GM21360 (cell line): ENCODE measurements around the gene ANKRD6.

ENCODE experiments used
- ATAC-seq: cut with Tn5 transposase; IDR thresholded peaks from one replicate; pipeline ENCODE4 v1.9.1; 2021; ENCODE audit warnings: mild to moderate bottlenecking, moderate library complexity; ENCODE audit not compliant: unreplicated experiment

The ANKRD6 gene

DNA sequence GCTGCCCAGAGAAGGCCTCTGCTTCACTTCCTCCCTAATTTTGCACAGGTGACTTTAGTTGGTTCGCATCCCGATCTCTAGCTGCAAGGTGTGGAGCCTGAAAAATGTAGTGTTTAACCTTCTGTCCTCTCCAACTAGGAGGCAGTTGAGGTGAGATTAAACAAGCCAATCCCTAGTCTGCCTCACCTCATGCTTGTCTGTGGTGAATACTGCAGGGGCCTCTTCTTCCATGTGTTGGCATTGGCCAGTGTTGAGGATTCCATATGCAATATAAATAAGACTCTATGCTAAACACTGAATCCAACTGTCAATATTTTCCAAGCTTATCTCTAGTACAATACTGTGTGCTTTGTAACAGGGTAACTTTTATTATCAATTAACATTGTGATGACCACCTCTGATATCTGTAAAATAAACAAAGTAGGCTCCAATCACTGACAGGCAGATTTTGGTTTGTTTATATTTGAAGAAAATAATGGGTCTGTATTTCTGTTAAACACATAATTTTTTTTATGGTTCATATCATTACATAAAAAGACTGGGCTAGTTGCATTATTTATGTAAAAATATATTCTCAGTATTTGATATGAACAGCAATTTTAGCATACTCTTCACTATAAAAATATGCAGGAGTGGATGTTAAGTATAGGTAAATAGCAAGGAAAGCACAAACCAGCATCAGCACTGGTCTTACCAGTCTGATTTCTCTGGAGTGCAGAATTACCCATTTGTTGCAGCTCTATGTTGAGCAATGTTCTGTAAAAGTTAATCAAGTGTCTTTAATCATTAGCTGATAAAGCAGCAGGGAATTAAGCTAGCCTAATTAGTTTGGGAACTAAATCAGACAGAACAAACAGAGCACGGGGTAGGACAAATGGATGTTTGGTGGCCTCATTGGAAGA lies 74.0 kb downstream of the ANKRD6 start:
- ATAC-seq: no peak

GRCh38 chr6:89508755-89509563 lies 76.0 kb downstream of the ANKRD6 start:
- no peak for ATAC-seq

- no peak for ATAC-seq
These were observed 76.9 kb downstream of the ANKRD6 start for GRCh38 chr6:89509777-89510281.

- no peak for ATAC-seq
These were observed 77.4 kb downstream of the ANKRD6 start for GRCh38 chr6:89510393-89510792.

DNA sequence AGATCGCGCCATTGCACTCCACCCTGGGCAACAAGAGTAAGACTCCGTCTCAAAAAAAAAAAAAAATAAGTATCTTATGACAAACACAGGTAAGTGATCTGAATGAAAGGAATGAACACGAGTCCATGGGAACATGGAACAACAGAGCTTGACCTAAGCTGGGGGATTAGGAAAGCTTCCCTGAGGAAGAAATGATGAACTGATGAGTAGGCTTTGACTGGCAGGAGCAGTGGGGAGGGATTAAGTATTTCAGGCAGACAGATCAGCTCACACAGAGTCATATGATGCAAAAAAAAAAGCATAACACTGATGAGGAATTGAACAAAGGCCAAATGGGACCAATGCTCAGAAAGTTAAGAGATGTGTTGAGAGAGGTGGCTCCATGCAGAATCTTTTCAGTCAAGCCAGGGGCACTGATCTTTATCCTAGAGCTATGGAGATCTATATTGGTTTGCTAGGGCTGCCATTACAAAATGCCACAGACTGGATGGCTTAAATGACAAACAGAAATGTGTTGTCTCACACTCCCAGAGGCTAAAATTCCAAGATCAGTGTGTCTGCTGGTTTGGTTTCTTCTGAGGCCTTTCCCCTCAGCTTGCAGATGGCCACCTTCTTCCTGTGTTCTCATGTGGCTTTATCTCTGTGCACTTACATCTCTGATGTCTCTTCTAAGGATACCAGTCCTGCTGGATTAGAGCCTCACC lies 85.6 kb downstream of the ANKRD6 start:
- ATAC-seq: no peak

DNA sequence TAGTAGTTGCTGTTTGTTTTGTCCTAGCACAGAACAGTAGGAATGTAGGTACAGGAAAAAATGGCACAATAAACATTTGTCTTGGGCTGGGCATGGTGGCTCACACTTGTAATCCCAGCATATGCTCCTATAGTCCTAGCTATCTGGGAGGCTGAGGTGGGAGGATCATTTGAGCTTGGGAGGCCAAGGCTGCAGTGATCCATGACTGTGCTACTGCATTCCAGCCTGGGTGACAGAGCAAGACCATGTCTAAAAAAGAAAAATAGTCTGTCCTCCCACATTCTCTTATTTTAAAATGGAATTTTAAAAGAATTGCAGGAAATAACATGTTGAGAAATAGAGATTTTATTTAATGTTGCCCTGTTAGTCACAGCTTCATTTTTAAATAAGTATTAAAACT lies 87.8 kb downstream of the ANKRD6 start:
- no peak for ATAC-seq

DNA sequence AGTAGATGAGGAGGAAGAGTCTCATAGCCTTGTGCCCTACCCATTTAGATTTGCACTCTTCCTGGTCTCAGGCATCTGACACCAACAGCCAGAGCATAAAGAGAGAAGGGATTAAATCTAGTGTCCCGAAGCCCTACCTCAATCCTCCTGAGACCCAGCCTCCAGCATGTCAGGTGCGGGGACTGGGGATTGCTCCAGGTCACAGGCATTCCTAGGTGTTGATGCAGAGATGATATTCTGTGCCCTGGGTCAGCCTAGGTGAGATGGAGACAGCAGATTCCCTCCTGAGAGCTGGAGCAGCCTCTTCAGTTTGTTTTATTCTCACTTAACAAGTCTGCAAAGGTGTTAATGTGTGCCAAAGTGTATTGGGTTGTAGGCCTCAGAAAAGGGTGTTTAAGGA lies 89.8 kb downstream of the ANKRD6 start:
- ATAC-seq: no peak

GRCh38 chr6:89525786-89526562 lies 93.0 kb downstream of the ANKRD6 start:
- ATAC-seq: no peak

GRCh38 chr6:89526563-89526869 lies 93.6 kb downstream of the ANKRD6 start:
- no peak for ATAC-seq

DNA sequence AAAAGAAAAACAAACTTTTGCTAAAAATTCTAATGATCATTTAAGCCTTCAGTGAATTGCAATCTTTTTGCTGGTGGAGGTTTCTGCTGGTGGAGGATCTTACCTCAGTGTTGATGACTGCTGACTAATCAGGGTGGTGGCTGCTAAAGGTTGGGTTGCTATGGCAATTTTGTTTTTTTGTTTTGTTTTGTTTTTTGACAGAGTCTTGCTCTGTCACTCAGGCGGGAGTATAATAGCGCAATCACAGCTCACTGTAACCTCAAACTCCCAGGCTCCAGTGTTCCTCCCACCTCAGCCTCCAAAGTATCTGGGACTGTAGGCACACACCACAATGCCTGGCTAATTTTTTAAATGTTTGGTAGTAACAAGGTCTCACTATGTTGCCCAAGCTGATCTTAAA lies 94.7 kb downstream of the ANKRD6 start:
- ATAC-seq: no peak

GRCh38 chr6:89528866-89529265 lies 95.9 kb downstream of the ANKRD6 start:
- ATAC-seq: no peak

DNA sequence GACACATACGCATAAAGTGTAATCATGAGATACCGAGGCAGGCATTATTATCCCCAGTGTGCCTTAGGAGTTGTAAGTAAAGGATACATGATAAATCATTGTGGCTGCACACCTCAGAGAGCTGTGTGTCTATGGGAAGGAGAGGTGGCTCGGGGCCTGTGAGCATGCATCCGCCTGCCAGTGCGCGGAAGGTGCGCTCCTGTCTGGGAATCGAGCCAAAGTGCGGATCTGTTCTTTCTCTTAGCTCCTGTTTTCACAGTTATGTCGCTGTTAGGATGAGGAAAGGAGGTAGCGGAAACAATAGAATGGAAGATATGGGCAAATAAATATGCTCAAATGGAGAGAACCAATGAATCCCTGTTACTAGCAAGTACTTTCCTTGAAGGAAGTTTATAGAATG lies 98.0 kb downstream of the ANKRD6 start:
- ATAC-seq: no peak

DNA sequence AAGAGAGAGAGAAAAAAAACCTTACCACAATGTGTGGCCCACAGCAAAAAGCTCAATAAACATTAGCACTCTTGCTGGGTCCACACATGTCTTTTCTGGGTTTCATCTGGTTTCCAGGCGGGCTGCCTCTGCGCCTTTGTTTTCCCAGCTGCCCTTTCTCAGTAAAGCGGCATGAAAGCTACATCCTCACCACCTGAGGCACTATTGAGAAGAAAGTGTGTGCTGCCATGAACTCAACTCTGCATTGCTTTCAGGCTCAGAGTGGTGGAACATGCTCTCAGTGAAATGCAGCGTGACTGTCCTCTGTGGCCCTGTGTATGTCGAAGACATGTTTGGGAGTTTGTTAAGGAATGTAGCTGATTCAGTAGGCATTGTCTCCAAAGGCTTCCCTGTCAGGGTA lies 103.3 kb downstream of the ANKRD6 start:
- ATAC-seq: no peak

DNA sequence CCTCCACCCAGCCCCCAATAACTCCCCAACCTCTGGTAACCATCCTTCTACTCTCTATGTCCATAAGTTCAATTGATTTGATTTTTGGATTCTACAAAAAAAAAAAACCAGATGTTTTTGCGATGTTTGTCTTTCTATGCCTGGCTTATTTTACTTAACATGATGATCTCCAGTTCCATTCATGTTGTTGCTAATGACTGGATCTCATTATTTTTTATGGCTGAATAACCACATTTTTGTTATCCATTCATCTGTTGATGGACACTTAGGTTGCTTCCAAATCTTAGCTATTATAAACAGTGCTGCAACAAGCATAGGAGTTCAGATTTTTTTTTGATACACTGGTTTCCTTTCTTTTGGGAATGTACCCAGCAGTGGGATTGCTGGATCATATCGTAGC lies 106.8 kb downstream of the ANKRD6 start:
- no peak for ATAC-seq

GRCh38 chr6:89542081-89542857 lies 109.3 kb downstream of the ANKRD6 start:
- no peak for ATAC-seq

DNA sequence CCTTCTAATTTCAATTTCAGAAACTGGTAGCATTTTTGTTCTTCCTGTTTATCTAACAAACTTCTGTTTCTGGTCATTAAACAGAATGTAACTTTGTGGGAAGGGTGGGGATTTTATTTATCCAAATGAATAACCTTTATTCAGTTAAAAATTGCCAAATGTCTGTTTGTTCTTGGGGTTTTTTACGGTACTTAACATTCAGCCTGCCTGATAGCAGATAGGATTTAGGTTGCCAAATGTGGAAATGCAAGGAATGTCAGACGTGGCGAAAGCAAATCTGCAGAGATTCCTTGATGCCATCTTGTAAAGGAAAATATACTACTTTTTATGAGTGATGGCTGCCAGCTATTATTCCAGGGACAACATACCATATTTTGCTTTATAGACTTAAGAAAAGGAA lies 109.9 kb downstream of the ANKRD6 start:
- no peak for ATAC-seq

DNA sequence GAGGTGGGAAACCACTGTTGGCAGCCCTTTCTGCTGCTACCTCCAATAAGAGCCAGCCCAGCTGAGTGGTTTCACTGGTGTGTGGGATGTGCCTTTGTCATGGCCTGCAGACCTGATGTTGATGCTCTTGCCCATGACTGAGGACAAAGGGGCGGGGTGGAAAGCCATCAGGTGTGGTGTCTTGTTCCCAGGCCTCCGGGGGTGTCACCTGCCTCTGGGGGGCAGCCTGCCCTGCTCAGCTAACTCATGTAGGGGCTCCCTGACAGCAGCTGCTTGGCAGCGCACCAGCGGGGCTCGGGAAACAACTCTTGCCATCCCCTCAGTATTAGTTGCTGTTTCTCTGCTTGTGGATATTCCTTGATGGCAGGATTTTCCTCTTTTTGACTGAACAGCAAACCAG lies 114.3 kb downstream of the ANKRD6 start:
- ATAC-seq: no peak

DNA sequence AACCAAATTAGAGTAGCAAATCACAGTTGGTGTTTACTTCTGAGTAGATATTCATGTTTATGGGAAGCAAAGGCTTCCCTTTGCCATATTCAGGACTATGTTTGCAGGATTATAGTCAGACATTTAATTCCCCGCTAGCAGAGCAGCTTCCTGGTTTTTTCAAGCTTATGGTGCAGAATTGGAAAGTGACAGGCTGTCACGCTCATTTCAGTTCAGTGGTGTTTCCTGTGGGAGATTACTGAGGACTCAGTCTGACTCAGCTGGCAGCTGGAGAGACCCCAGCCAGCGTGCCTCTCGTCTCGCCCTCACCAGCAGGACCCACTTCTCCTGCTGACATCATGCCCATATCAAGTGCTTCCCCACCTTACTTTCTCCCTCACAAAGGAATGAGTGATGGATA lies 120.5 kb downstream of the ANKRD6 start:
- no peak for ATAC-seq

DNA sequence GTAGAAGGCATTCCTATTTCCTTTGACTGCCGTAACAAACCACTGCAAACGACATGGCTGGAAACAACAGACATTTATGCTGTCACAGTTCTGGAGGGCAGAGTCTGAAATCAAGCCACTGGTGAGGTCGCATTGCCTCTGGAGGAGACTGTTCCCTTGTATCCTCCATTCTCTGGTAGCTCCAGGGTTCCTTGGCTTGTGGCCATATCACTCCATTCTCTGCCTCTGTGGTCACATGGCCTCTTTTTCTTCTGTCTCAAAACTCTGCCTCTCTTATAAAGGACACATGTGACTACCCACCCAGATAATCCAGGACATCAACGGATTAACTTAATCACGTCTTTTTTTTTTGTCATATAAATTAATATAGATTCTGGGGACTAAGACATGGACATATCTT lies 121.2 kb downstream of the ANKRD6 start:
- ATAC-seq: no peak

DNA sequence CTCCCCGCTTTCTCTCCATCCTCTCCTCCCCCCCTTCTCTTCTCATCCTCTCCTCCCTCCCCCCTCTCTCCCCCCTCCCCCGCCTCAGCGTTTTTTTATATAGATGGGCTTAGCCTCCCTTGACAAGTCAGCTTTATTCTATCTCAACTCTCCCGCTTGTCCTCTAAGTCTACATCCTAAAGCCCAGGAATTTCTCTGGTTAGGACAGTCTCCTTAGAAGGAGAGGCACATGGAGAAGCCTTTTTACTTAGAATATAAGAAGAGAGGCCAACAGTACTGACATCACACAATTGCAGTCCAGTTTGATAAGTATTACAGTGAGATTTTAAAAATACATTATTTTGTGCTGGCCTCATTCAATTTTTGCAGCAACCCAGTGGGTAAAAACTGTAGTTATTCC lies 122.1 kb downstream of the ANKRD6 start:
- no peak for ATAC-seq
